ENCODE measurements around the gene SLC24A3.

The SLC24A3 gene

DNA sequence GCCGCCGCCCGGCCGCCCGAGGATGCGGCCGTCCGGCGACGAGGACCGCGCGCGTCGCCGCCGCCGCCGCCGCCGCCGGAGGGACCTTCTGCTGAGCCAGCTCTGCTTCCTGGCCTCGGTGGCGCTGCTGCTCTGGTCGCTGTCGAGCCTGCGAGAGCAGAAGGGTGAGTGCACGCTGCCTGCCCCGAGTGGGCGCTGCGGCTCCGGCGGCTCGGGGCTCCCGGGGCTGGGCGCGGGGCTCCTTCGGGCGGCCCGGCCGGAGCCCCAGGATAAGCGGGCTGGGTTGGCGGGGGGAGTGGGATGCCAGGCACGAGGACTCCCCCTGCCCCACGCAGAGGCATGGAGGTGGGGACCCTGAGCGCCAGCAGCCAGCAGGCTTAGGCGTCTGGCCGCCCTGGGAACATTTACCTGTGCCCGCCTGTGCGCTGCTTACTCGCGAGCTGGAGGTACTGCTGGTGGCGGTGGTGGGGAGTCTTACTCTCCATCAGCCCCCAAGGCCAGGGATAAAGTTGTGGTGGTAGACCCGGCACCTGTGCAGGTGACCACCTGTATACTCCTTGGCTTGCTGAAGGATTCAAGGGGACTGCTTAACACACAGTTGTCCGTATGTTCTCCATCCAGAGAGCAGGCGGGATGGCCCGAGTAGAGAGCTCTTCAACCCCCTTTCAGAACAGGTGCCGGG is 520 bp downstream of the SLC24A3 start:
- H3K4me2 ChIP-seq (ENCODE audit: low read depth, low read length, poor library complexity, severe bottlenecking), result no peak overlapping the region

GRCh38 chr20:19213946-19214490 is 1.6 kb downstream of the SLC24A3 start:
- H3K9me3 ChIP-seq (ENCODE audit: insufficient read depth, low read depth, low read length), result no peaks in the 10 kb centered on the region
- H2AFZ ChIP-seq (ENCODE audit: low read length), result no peak overlapping the region
- no peak overlapping the region for H3K4me3 ChIP-seq (ENCODE audit: low read length, poor library complexity, severe bottlenecking)
- peaks cover 7% of the 10 kb centered on the region for H3K4me1 ChIP-seq (ENCODE audit: insufficient read depth, low read length, poor library complexity, severe bottlenecking)
- no peaks in the 10 kb centered on the region for H3K79me2 ChIP-seq (ENCODE audit: insufficient read depth, low read length)
- H4K20me1 ChIP-seq (ENCODE audit: insufficient read depth, low read length, poor library complexity, severe bottlenecking), result no peaks in the 10 kb centered on the region
- H3K36me3 ChIP-seq (ENCODE audit: insufficient read depth, low read length), result no peaks in the 10 kb centered on the region
- no peak overlapping the region for H3K4me2 ChIP-seq (ENCODE audit: low read depth, low read length, poor library complexity, severe bottlenecking)
- H3K9me2 ChIP-seq (replicated peaks; ENCODE audit: low read depth, low read length), result no peaks in the 10 kb centered on the region
- H3F3A ChIP-seq (ENCODE audit: low read depth), result no peaks in the 10 kb centered on the region
- no peak for TF ChIP-seq EZH2phosphoT487 (IDR thresholded peaks at IDR 0.05; ENCODE audit: borderline replicate concordance)
- TF ChIP-seq, protein P1, sequence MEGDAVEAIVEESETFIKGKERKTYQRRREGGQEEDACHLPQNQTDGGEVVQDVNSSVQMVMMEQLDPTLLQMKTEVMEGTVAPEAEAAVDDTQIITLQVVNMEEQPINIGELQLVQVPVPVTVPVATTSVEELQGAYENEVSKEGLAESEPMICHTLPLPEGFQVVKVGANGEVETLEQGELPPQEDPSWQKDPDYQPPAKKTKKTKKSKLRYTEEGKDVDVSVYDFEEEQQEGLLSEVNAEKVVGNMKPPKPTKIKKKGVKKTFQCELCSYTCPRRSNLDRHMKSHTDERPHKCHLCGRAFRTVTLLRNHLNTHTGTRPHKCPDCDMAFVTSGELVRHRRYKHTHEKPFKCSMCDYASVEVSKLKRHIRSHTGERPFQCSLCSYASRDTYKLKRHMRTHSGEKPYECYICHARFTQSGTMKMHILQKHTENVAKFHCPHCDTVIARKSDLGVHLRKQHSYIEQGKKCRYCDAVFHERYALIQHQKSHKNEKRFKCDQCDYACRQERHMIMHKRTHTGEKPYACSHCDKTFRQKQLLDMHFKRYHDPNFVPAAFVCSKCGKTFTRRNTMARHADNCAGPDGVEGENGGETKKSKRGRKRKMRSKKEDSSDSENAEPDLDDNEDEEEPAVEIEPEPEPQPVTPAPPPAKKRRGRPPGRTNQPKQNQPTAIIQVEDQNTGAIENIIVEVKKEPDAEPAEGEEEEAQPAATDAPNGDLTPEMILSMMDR (conservative IDR thresholded peaks at IDR 0.05; ENCODE audit: low read length), result no peak
- no peaks in the 10 kb centered on the region for H3K27me3 ChIP-seq (ENCODE audit: insufficient read depth, low read length, poor library complexity, severe bottlenecking)
- no peak overlapping the region for H3K9ac ChIP-seq (ENCODE audit: low read depth, low read length, poor library complexity, severe bottlenecking)

More for the DNA sequence above, 520 bp downstream of the SLC24A3 start:
- no peaks in the 10 kb centered on the region for H3F3A ChIP-seq (ENCODE audit: low read depth)
- no peaks in the 10 kb centered on the region for H3K27me3 ChIP-seq (ENCODE audit: insufficient read depth, low read length, poor library complexity, severe bottlenecking)
- peaks cover 8% of the 10 kb centered on the region for H3K4me1 ChIP-seq (ENCODE audit: insufficient read depth, low read length, poor library complexity, severe bottlenecking)
- no peaks in the 10 kb centered on the region for H3K9me3 ChIP-seq (ENCODE audit: insufficient read depth, low read depth, low read length)
- no peaks in the 10 kb centered on the region for H3K9me2 ChIP-seq (replicated peaks; ENCODE audit: low read depth, low read length)
- H3K4me3 ChIP-seq (ENCODE audit: low read length, poor library complexity, severe bottlenecking), result no peak overlapping the region
- no peaks in the 10 kb centered on the region for H3K79me2 ChIP-seq (ENCODE audit: insufficient read depth, low read length)
- no peaks in the 10 kb centered on the region for H4K20me1 ChIP-seq (ENCODE audit: insufficient read depth, low read length, poor library complexity, severe bottlenecking)
- no peak for TF ChIP-seq EZH2phosphoT487 (IDR thresholded peaks at IDR 0.05; ENCODE audit: borderline replicate concordance)
- TF ChIP-seq, protein P1 (conservative IDR thresholded peaks at IDR 0.05; ENCODE audit: low read length), result no peak
- no peak overlapping the region for H3K9ac ChIP-seq (ENCODE audit: low read depth, low read length, poor library complexity, severe bottlenecking)
- no peaks in the 10 kb centered on the region for H3K36me3 ChIP-seq (ENCODE audit: insufficient read depth, low read length)
- H2AFZ ChIP-seq (ENCODE audit: low read length), result no peak overlapping the region

GRCh38 chr20:19218411-19218810 is 6.0 kb downstream of the SLC24A3 start:
- H3K4me3 ChIP-seq (ENCODE audit: low read length, poor library complexity, severe bottlenecking), result no peak overlapping the region
- H3K79me2 ChIP-seq (ENCODE audit: insufficient read depth, low read length), result no peaks in the 10 kb centered on the region
- TF ChIP-seq, protein P1 (conservative IDR thresholded peaks at IDR 0.05; ENCODE audit: low read length), result no peak
- no peak for TF ChIP-seq EZH2phosphoT487 (IDR thresholded peaks at IDR 0.05; ENCODE audit: borderline replicate concordance)
- H3K36me3 ChIP-seq (ENCODE audit: insufficient read depth, low read length), result no peaks in the 10 kb centered on the region
- H2AFZ ChIP-seq (ENCODE audit: low read length), result no peak overlapping the region
- no peaks in the 10 kb centered on the region for H3K4me1 ChIP-seq (ENCODE audit: insufficient read depth, low read length, poor library complexity, severe bottlenecking)
- H3K9me3 ChIP-seq (ENCODE audit: insufficient read depth, low read depth, low read length), result no peaks in the 10 kb centered on the region
- H3K9ac ChIP-seq (ENCODE audit: low read depth, low read length, poor library complexity, severe bottlenecking), result no peak overlapping the region
- no peaks in the 10 kb centered on the region for H3K9me2 ChIP-seq (replicated peaks; ENCODE audit: low read depth, low read length)
- no peaks in the 10 kb centered on the region for H3K27me3 ChIP-seq (ENCODE audit: insufficient read depth, low read length, poor library complexity, severe bottlenecking)
- H3K4me2 ChIP-seq (ENCODE audit: low read depth, low read length, poor library complexity, severe bottlenecking), result no peak overlapping the region
- H3F3A ChIP-seq (ENCODE audit: low read depth), result no peaks in the 10 kb centered on the region
- no peaks in the 10 kb centered on the region for H4K20me1 ChIP-seq (ENCODE audit: insufficient read depth, low read length, poor library complexity, severe bottlenecking)
